GM12873 (cell line): ENCODE measurements around the gene STARD10.

Experiments
- TF ChIP-seq, protein P1 (sequence below): IDR thresholded peaks from 2 replicates; pipeline ENCODE4 v1.5.1; 2012; ENCODE audit warnings: low read depth, mild to moderate bottlenecking, moderate library complexity, low read length, control low read depth; ENCODE audit not compliant: insufficient read depth; ENCODE audit errors: missing control alignments

STARD10 gene

GRCh38 chr11:72834905-72835304 lies 41.1 kb upstream of the STARD10 start:
- TF ChIP-seq, protein P1, sequence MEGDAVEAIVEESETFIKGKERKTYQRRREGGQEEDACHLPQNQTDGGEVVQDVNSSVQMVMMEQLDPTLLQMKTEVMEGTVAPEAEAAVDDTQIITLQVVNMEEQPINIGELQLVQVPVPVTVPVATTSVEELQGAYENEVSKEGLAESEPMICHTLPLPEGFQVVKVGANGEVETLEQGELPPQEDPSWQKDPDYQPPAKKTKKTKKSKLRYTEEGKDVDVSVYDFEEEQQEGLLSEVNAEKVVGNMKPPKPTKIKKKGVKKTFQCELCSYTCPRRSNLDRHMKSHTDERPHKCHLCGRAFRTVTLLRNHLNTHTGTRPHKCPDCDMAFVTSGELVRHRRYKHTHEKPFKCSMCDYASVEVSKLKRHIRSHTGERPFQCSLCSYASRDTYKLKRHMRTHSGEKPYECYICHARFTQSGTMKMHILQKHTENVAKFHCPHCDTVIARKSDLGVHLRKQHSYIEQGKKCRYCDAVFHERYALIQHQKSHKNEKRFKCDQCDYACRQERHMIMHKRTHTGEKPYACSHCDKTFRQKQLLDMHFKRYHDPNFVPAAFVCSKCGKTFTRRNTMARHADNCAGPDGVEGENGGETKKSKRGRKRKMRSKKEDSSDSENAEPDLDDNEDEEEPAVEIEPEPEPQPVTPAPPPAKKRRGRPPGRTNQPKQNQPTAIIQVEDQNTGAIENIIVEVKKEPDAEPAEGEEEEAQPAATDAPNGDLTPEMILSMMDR, result no peak

DNA sequence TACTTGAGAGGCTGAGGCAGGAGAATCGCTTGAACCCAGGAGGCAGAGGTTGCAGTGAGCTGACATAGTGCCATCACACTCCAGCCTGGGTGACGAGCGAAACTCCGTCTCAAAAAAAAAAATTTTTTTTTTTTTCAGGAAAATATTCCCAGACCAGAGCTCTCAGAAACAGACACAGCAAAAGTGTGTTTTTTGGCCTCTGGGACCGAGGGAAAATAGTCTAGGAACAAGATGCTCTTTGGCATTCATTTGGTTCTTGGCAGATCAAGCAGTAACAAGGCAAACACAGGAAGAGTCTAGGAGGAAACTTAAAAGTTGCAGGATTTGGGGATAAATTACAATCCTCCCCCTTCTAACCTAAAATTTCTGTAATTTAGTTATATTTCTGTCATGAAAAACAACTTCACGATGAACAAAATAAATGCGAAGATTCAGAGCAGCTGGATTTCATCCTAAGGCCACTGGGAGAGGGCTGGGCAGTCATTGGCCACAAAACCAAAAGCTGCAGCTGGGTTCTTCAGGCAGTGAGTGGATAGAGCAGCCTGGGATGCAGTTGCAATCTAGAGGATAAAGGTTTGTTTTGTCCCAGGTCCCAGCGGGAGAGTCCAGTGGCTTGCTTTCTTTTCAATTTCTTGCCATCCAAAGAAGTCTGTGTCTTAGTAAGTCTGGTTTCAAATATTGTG lies 40.1 kb upstream of the STARD10 start:
- TF ChIP-seq, protein P1, result no peak

GRCh38 chr11:72833083-72833733 lies 39.4 kb upstream of the STARD10 start:
- TF ChIP-seq, protein P1, result no peak

DNA sequence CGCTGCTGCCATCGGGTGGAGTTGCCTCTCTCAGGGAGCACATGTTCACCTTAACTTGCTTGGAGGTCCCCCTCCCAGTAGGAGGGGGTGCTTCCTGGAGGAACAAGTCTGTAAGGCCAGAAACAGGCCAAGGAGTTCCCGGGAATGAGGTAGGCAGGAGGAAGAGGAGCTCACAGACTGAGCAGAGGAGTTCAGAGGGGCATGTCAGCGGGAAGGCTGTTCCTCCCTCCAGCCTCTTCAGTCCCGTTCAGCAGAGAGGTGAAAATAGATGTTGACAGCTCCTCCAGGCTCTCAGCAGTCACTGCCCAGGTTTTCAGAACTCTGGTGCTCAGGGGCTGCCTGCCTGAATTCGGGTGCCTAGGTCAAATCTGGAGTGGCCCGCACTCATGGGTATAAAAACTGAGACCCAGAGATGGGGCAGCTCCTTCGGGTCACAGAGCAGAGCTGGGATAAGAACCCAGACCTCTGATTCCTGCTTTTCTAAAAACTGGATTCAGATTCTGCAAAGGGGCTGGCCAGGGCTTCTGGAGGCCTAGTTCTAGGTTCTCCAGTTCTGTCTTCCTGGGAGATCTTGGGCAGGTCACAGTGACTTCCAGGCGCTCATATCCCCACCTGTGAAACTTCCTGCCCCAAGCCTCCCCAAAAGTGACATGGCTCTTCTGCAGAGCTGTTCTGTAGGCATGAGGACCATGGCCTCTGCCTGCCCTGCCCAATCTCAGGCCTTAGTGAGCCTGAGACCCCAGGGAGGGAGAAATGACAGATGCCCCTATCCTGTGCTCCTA lies 38.6 kb upstream of the STARD10 start:
- TF ChIP-seq, protein P1, result no peak

- TF ChIP-seq, protein P1, result peak; percentile 94
These were observed 37.9 kb upstream of the STARD10 start for GRCh38 chr11:72831521-72832300.

DNA sequence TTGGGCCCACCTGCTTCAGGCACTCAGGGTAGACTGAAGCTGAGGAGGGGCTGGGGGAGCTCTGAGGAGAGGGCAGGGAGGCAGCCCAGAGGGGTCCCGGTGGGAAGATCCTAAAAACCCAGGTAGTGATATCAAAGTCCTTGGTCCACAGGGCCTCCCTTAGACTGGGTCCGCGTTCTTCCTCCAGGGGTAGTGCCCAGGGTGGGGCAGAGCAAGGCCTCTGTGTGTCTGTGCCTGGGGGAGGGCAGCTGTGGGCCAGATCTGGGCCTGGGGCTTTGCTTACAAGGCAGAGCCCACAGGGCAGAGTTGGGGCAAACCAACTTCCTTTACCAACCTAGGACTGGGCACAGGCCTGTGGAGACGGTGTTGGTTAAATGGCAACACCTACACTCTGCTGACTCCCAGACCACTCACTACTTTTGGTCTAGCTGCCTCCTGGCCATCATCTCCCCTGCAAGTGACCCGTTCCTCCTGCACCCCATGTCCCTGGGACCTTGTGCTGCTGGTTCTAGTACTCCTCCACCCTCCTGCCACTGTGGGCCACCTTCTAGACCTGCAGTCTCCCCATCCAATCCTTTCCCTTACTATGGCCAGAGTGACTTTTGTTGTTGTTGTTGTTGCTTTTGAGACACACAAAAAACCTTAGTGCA lies 36.2 kb upstream of the STARD10 start:
- TF ChIP-seq, protein P1, result no peak
